ENCODE data around the gene RGS7.

- TF ChIP-seq CTCF (optimal IDR thresholded peaks at IDR 0.05 in 1 of 3, IDR thresholded peaks at IDR 0.05 in 1 of 3, conservative IDR thresholded peaks at IDR 0.05 in 1 of 3; ENCODE audit: extremely low read depth in 1 of 3, insufficient read depth in 2 of 3, low read length in 3 of 3) (no peak), EZH2 (IDR thresholded peaks at IDR 0.05; ENCODE audit: low read length) (no peak)
These were observed 562.8 kb downstream of the RGS7 start for GRCh38 chr1:240794046-240794843.

All from keratinocyte (primary cell).